ENCODE results near the gene TTI1.
"Not testable (repeated sequence)": the region's sequence is repeated elsewhere in the genome, so short reads cannot be mapped to it uniquely, and the experiment has no call there.

The TTI1 gene

DNA sequence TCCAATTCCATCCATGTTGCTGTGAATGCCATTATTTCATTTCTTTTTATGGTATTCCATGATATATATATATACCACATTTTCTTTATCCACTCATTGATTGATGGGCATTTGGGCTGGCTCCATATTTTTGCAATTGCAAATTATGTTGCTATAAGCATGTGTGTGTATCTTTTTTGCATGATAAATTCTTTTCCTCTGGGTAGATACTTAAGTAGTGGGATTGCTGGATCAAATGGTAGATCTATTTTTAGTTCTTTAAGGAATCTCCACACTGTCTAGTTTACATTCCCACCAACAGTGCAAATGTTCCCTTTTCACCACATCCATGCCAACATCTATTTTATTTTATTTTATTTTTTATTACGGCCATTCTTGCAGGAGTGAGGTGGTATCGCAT lies 69.8 kb downstream of the TTI1 start:
- DNase-seq (ENCODE audit: low read depth): not testable (repeated sequence)

DNA sequence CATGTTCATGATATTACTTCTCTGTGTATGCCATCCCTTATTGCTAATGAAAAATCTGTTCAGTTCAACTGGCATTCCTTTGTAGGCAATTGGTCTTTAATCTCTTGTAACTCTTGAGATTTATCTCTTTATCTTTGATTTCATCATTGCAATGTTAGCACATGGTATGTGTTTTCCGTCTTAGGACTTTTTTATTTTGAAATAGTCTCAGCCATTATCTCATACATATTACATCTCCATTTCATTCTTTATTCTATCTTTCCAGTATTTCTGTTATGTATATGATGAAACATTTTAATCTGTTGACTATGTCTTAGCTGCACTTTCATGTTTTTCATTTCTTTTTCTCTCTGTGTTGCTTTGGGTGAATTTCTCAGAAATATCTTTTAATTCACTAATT lies 72.2 kb downstream of the TTI1 start:
- DNase-seq (ENCODE audit: low read depth): no peak

DNA sequence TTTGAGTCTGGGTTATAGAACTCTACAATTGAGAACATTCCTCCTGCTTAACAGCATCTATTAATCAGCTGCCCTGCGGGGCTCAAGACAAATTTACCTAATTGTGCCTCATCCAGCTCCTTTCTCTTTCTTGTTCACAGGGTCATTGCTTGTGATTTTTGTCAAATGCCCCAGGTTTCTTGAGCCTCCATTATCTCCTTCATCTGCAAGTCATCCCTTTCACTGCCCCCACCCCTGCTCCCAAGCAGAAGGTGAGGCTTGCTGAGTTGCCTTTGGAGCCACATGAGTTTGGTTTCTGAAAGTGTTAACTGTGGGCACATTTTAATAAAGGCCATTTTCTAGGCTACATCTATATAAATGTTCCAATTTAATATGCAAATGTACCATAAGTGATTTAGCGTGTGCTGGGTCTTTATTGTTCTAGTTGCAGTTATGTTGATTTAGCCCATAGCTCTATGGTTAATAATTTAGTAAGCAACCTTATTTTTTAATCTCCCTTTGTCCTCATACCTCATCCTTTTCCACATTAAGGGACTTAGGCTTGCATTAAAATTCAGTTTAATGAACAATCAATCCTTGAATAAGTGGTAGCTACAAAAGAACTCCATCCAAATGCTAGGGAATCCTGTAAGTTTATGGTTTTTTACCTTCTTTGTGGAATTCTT lies 74.3 kb downstream of the TTI1 start:
- no peak for DNase-seq (ENCODE audit: low read depth)

DNA sequence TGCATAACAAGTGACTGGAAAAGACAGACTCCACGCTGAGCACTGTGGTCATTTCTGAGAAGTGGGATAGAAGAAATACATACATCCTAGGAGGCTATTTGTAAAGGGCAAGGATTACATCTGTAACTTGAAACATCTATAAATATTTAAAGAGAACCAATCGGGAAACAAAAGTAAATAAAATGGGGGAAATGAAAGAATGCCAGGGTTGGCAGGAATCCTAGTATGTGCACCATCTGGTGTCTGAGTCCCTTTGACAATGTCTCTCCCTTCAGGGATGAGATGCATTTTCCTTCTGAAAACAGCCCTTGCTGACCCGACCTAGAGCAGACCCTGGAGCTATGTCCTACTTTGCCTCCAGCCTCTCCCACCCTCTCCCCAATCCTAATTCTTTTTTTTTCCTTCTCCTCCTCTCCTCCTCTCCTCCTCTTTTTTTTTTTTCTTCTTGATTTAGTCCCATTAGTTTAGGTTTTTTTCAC lies 77.1 kb downstream of the TTI1 start:
- DNase-seq (ENCODE audit: low read depth): no peak

DNA sequence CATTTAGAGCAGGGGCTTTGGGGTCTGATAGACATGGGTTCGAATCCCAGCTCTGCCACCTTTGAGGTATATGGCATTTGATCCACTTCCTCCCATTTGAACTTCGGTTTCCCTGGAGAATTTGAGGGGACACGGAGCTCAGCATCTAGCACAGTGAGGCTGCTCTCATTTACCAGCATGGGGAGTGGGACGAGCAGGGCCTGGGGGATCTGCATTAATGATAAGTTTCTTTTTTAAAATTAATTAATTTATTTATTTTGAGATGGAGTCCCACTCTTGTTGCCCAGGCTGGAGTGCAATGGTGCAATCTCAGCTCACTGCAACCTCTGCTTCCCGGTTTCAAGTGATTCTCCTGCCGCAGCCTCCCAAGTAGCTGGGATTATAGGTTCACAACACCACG lies 77.7 kb downstream of the TTI1 start:
- no peak for DNase-seq (ENCODE audit: low read depth)

DNA sequence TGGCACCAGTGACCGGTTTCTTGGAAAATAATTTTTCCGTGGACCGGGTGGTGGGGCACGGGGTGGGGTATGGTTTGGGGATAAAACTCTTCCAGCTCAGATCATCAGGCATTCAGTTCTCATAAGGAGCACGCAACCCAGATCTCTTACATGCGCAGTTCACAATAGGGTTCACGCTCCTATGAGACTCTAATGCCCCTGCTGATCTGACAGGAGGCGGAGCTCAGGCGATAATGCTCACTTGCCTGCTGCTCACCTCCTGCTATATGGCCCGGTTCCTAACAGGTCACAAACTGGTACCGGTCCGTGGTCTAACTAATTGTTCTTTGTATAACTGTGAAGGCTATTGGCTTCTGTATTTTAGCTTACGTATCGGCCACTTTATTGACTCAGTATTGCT lies 78.6 kb downstream of the TTI1 start:
- no peak for DNase-seq (ENCODE audit: low read depth)

DNA sequence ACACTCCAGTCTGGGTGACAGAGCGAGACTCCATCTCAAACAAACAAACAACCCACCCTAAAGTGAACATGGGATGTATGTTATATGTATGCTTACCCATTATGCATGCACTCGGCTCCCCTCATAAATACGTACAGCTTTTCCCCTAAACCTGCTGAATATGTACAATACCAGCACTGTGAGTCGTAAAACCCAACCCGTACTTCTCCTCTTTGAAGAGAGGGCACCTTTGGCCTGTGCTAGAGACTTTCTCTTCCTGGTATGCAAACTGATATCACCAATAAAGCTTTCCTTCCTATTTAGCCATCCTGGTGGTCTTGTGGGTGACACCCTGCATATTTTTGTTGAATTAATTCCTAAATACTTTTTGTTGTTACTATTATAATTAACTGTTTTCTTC lies 79.1 kb downstream of the TTI1 start:
- no peak for DNase-seq (ENCODE audit: low read depth)

DNA sequence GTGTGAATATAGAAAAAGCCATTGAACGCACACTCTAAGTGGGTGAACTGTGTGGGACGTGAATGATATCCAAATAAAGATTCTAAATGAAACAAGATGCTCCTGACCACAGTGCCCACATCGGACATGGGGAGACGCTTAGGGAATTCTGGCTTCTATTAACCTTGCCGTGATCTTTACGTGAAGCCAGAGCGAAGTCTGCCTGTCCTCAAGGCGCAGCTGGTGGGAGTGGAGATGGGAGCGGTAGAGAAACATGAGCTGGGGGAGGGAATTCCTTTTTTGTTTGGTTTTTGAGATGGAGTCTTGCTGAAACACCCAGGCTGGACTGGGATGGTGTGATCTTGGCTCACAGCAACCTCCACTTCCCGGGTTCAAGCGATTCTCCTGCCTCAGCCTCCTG lies 84.3 kb downstream of the TTI1 start:
- DNase-seq (ENCODE audit: low read depth): no peak

DNA sequence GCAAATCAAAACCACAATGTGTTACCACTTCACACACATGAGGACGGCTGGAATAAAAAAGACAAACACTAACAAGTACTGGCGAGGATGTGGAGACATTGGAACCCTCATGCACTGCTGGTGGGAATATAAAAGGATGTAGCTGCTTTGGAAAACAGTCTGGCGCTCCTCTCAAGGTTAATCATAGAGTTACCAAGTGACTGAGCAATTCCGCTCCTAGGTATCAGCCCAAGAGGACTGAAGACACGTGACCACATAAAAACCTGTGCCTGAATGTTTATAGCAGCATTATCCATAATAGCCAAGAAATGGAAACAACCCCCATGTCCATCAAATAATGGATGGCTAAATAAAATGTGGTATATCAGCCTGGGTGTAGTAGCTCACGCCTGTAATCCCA lies 85.3 kb downstream of the TTI1 start:
- no peak for DNase-seq (ENCODE audit: low read depth)

DNA sequence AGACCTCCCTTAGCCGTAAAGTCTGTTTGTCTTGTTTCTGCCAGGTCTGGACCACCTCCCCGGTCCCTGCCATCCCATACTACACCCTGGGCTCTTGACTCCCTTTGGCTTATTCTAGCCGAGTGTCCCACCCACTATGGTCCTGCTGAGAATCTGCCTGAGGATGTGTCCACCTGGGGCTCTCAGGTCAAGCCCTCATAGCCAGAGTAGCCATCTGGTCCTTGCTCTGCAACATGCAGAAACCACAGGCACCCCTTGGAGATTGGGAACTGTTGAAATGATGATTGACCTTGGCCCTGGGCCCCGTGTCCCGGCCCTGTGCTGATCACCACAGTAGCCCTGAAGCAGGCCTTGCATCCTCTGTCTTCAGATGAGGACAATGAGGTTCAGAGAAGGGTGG lies 86.3 kb downstream of the TTI1 start:
- DNase-seq (ENCODE audit: low read depth): no peak

DNA sequence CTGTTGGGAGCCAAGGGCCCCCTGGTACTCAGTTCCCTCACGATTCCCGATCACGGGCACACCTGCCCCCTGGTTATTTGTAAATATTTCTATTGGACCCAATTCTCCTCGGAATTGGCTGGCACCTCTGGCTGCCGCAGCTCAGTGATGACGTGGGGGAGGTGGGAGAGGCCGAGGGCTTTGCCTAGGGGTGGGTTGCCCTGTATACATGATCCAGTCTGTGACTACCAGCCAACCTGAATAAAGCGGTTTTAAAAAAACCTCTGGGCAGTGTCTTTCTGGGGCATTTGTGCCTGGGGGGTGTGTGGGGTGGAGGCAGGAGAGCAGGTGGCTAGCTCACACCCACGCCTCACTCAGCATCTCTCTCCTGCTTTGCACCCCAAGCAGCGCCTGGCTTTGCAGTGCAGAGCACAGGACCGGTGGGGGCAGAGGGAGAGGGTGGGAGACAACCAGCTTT lies 88.1 kb downstream of the TTI1 start:
- DNase-seq (ENCODE audit: low read depth): no peak

DNA sequence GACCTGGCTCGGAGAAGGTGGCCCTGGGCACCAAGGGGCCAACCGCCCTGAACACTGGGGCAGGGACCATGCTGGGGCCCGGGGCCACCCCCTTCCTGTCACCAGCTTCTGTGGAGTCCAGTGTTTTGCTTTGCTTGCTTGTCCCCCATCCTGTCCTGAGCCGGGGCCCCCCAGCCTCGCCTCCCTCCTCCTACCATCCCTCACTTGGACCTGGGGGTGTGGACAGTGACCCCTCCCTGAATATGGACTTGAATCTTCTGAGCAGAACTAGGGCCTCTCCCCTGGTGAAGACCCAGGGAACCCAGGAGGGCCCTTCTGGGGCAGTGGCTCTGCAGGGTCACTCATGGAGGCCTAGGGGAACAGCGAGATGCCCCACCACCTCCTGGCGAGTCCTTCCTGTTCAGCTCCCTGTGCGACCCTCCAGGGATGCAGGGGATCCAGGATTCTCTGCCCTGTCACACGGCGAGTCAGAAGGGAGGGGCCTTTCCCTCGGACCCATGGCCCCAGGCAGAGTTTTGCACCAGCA lies 88.7 kb downstream of the TTI1 start:
- no peak for DNase-seq (ENCODE audit: low read depth)

DNA sequence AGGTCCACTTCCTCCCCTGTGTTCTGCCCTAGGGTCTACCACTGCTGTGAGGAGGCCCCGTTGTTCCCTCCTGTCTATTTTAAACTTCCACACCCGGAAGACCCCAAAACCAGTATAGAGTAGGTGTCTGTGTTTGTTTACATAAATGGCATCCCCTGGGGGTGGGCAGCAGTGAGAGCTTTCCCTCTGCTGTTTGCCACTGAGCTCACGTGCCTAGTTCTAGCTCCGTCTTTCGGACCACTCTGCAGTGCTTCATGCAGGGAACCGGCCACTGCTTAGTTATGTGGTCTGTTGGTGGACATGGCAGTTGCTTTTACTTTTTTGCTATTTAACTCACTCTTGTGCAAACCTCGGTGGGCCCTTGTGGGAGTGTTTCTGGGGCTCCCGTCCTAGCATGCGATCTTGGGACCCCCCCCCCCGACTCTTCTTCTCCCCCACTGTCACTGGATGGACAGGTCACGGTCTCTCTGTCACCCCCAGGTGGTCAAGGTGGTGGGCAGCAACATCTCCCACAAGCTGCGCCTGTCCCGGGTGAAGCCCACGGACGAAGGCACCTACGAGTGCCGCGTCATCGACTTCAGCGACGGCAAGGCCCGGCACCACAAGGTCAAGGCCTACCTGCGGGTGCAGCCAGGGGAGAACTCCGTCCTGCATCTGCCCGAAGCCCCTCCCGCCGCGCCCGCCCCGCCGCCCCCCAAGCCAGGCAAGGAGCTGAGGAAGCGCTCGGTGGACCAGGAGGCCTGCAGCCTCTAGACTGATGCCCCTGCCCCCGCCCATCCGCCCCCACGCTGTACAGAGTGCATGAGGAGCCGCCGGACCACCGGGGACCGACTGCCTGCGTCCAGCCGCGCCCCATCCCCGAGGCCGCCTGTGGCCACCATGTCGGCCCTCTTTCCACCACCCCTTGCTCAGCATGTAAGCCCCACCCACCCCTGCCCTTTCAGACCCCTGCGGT lies 89.5 kb downstream of the TTI1 start:
- DNase-seq (ENCODE audit: low read depth): no peak

DNA sequence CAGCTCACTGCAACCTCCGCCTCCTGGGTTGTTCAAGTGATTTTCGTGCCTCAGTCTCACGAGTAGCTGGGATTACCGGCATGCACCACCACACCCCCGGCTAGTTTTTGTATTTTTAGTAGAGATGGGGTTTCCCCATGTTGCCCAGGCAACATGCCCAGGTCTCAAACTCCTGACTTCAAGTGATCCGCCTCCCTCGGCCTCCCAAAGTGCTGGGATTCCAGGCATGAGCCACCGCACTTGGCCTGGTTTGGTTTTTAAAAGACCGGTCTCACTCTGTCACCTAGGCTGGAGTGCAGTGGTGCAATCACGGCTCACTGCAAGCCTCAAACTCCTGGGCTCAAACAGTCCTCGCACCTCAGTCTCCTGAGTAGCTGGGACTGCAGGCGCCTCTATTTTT lies 90.2 kb downstream of the TTI1 start:
- no peak for DNase-seq (ENCODE audit: low read depth)

DNA sequence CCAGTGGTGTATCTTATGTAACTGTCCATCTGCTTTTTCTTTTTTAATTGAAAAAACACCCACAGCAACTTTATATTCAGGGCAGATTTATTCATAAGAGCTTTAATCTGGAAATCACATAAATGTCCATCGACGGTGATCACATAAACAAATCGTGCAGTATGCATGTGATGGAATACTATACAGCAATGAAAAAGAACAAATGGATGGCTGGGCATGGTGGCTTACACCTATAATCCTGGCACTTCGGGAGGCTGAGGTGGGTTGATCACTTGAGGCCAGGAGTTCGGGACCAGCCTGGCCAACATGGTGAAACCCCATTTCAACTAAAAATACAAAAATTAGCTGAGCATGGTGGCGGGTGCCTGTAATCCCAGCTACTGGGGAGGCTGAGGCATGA lies 91.3 kb downstream of the TTI1 start:
- no peak for DNase-seq (ENCODE audit: low read depth)

DNA sequence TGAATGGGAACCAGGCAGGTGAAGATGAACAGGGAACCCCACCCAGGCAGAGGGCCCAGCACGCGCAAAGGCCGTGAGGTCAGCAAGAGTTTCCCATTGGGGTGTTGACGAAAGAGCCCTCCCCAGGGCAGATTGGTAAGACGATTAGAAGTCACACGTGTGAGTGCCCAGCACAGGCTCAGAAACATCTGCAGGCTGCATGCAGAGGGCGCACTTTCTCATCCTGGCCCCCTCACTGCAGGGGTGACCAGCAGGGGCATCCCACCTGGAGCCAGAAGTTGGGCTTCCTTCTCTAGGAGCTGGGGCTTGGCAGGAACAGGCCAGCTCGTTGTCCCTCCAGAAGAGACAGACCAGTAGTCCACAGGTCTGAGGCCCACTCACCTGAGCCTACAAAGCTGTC lies 91.9 kb downstream of the TTI1 start:
- DNase-seq (ENCODE audit: low read depth): no peak

DNA sequence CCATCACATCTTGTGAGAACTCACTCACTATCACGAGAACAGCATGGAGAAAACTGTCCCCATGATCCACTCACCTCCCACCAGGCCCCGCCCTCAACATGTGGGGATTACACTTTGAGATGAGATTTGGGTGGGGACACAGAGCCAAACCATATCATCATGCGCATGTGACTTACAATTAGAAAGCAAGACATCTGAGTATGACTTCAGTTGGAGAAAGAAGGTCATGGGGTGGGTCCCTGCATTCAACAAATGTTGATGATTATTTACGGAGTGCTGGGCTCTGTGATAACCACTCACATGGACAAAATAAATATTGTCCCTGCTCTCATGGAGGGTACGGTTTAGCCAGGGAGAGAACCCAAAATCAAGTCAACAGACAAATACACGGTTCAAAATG lies 92.4 kb downstream of the TTI1 start:
- no peak for DNase-seq (ENCODE audit: low read depth)

DNA sequence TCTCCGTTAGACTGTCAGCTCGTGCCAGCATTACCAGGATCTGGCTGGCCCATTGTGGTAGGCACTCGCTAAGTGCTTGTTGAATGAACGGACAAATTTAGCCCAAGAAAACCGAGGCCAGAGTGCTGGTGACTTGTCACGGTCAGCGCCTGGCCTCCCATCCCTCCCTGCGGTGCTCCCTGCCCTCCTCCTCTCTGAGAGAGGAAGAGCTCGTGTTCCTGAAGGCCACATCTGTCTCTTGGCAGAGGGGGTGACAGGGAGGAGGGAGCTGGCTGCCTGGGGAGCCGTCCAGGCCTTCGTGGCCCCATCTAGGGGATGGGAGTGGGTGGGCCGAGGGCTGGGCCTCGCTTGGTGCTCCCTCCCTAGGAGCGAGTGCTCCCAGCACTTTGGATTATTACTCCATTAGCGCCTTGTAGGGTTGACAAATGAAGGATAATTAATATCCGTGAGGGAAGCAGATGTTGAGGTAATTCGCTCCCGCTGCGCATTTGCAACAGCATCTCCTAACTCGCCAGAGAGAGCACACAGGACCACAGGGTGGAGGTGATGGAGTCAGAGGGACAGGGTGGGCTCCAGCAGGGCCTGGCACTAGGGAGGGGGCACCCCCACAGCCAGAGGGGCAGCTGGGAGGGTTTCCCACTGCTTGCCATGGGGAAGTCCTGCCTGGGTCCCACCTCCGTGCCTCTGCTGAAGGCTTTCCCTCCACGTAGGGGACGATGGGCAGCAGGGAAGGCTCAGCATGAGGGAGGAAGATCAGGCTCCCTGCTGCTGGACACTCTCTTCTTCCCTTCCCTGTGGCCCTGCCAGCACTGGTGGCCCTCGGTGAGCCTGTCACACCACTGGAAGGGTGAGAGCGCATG lies 93.3 kb downstream of the TTI1 start:
- DNase-seq (ENCODE audit: low read depth): no peak

DNA sequence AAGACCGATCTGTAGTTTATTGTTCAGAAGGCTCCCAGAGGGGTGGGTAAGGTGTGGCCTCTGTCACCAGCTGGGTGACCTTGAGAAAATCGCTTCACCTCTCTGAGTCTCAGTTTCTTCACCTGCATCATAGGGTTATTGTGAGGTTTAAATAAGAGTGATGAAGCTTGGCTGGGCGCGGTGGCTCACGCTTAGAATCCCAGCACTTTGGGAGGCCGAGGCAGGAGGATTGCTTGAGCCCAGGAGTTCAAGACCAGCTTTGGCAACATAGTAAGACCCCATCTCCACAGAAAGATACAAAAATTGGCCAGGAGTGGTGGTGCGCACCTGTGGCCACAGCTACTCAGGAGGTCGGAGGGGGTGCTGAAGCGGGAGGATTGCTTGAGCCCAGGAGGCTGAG lies 94.3 kb downstream of the TTI1 start:
- DNase-seq (ENCODE audit: low read depth): no peak

DNA sequence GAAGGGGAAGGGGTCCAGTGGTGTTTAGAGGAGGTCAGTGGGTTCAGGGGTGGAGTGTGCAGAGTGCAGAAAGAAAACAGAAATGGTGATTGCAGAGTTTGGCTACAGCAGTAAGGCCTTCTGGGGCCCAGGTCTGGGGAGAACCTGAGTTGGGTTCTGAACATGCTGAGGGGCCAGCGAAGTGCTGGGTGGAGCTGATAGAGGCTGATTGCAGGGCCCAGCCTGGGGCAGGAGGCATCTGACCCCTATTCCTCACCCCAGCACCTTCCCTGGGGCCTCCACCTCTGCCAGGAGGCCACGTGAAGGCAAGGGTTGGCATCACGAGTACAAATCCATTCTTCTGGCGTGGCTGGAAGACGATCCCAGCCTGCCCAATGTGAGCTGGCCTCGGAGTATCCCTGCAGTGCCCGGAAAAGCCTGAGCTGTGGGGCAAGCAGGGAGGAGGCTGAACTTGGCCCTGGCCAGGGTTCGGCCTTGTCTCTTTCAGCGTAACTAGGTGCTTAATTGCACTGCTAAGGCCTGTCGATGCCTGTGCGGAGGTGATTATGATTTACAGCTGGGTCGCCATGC lies 95.0 kb downstream of the TTI1 start:
- no peak for DNase-seq (ENCODE audit: low read depth)

DNA sequence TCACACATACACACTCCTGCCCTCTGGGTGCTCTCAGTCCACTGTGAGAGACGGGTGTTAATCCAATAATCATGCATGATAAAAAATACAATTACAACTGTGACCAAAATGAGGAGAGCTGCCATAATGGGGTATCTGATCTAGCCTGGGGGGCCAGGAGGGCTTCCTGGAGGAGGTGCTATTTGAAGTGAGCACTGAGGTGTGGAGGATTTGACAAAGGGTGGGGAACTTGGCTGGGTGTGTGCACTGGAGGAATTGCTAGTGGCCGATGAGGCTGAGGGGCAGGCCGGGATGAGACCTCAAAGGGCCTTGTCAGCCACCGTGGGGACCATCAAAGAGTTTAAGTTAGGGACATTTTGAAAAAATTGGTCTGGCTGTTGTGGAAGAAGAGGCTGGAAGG lies 95.6 kb downstream of the TTI1 start:
- DNase-seq (ENCODE audit: low read depth): no peak

DNA sequence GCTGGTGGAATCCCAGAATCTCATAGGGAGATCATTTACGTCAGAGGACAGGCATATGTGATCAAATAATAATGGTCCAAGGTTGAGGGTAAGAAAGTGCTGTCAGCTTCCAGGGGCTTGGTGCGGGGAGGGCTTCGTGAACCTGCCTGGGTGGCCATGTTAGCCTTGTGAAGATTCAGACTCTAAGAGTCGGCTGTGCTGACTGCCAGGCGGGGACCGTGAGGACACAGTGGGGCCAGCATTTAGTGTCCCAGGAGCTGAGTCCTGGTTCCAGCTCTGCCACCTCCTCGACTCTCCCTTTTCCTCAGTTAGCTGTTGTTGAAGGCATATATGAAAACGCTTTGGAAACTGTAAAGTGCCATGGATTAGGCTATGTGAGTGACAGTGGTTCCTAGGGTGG lies 96.8 kb downstream of the TTI1 start:
- no peak for DNase-seq (ENCODE audit: low read depth)

Data from stimulated activated CD8-positive, alpha-beta memory T cell treated with anti-CD3 and anti-CD28 coated beads, Interleukin-15, amount 100 ng/mL, for 24 hours (primary cell).